Urinary bladder (tissue), 4 donors: ENCODE data around the gene TMTC4. TPM values are rescaled to one million over a fixed set of nuclear protein-coding genes. Genes with fewer than 3 reads are reported as not detected.
"Not testable (repeated sequence)": the region's sequence is repeated elsewhere in the genome, so short reads cannot be mapped to it uniquely, and the experiment has no call there.

ENCODE experiments used
- DNase-seq: peaks from one replicate; pipeline ENCODE4 v3.0.0-alpha.2; 2015; ENCODE audit errors: extremely low spot score
- H3K27ac ChIP-seq: one replicate; pipeline ENCODE4 v1.5.1; 2013; ENCODE audit warnings: low read depth, mild to moderate bottlenecking, moderate library complexity
- H3K36me3 ChIP-seq: one replicate; pipeline ENCODE4 v1.6.1; 2013; ENCODE audit warnings: mild to moderate bottlenecking, moderate library complexity; ENCODE audit not compliant: insufficient read depth
- H3K4me1 ChIP-seq: one replicate; pipeline ENCODE4 v1.6.1; 2013; ENCODE audit warnings: mild to moderate bottlenecking, moderate library complexity; ENCODE audit not compliant: insufficient read depth
- H3K4me3 ChIP-seq: one replicate; pipeline ENCODE4 v1.5.1; 2013; ENCODE audit warnings: low read depth, low read length
- WGBS: extraction: QIAGEN DNeasy Blood & Tissue Kit; methylation state at CpG from one replicate; pipeline ENCODE4 v1.1.7; 2013; 5-methylcytosine and 5-hydroxymethylcytosine counted together
- polyA plus RNA-seq: library from polyadenylated mRNA; stranded (reverse); fragments of 200-250 nt; gene quantifications from one replicate; pipeline ENCODE4 v1.2.3, GENCODE V29; 2013
- total RNA-seq: library from RNA; depleted of rRNA; stranded (reverse); fragments of >200 nt; gene quantifications from one replicate; pipeline ENCODE4 v1.2.3, GENCODE V29; 2014
- donor health status: healthy with polysubstance abuse.
- donor health status: healthy.

TMTC4 gene, protein sequence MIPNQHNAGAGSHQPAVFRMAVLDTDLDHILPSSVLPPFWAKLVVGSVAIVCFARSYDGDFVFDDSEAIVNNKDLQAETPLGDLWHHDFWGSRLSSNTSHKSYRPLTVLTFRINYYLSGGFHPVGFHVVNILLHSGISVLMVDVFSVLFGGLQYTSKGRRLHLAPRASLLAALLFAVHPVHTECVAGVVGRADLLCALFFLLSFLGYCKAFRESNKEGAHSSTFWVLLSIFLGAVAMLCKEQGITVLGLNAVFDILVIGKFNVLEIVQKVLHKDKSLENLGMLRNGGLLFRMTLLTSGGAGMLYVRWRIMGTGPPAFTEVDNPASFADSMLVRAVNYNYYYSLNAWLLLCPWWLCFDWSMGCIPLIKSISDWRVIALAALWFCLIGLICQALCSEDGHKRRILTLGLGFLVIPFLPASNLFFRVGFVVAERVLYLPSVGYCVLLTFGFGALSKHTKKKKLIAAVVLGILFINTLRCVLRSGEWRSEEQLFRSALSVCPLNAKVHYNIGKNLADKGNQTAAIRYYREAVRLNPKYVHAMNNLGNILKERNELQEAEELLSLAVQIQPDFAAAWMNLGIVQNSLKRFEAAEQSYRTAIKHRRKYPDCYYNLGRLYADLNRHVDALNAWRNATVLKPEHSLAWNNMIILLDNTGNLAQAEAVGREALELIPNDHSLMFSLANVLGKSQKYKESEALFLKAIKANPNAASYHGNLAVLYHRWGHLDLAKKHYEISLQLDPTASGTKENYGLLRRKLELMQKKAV
- total RNA-seq (29.7 TPM), polyA plus RNA-seq (14.0 TPM)

DNA sequence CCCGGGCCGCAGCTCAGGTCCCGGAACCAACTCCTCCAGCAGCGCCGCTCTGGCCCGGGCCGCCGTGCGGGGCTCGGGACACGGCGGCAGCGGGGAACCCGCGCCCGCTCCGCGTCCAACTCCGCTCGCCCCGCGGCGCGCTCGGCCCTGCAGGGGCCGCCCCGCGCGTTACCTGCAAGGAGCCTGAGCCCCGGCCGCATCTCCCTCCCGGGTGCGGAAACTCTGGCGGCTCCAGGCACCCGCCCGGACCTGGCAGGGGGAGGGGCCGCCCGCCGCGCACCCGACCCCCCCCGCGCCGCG is at the start of gene TMTC4:
Gene TMTC4, minus strand, starts transcription at position 224 of the 300 bp plus-strand sequence. CDS start 4,433 bp downstream, outside the sequence.
- Histone ChIP-seq H3K27ac (peak within 1 kb of the TSS; percentile 86), H3K36me3 (no peaks in the 10 kb centered on the region), H3K4me1 (no peaks in the 10 kb centered on the region), H3K4me3 (peak within 1 kb of the TSS; percentile 95)
- under 1% methylated on average over 45 of the region's 45 CpGs for WGBS
- no peak for DNase-seq

DNA sequence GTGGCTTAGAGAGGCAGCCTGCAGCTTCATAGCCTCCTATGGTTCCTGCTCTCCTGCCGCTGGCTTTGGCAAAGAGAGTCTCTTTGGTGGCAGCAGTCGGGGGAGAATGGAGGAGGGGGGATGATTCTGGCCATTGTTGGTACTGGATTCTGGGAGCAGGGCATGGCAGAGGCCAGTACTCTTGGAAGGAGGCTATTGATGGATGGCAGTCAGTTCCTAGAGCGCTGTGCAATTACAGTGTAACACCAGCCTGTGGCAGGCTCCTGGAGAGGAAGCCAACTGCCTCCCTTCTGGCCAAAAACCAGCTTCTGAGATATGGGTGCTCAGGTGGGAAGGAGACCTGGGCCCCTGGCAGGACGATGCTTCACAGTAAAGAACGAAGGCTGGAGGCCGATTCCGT is 47.9 kb upstream of the TMTC4 start:
- Histone ChIP-seq H3K4me3 (no peak overlapping the region), H3K27ac (no peak overlapping the region), H3K36me3 (no peaks in the 10 kb centered on the region), H3K4me1 (no peaks in the 10 kb centered on the region)
- WGBS: 80% methylated on average over 7 of the region's 7 CpGs
- no peak for DNase-seq

DNA sequence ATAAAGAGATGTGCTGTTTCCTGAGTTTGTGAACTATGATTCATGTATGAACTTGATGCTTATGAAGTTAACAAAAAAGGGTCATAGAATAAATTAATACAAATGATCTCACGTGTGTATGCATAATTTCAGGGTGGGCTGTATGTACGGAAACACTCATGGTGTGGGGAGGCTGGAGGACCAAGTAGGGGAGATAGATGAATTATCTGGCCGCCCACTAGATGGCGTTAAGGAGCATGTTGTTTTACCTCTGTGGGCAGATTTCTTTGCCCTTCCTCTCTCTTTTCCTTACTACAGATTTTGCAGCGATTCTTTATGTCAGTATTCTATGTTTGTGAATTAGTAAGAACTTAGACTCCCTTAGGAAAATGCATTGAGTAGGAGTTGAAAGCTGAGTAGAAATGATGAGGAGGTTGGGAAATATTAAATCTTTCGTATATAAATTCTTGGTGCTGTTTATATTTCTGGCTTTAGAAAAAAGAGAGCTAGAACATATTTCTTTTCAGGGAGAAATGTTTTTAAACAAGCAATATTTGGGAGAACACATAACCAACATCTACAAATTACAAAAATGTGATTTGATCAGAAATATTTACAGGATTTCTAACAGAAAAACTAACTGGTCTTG is 47.4 kb upstream of the TMTC4 start:
- no peak for DNase-seq
- H3K36me3 ChIP-seq: no peaks in the 10 kb centered on the region
- no peak overlapping the region for H3K27ac ChIP-seq
- no peak overlapping the region for H3K4me3 ChIP-seq
- no peaks in the 10 kb centered on the region for H3K4me1 ChIP-seq
- WGBS: 19% methylated on average over 6 of the region's 6 CpGs

DNA sequence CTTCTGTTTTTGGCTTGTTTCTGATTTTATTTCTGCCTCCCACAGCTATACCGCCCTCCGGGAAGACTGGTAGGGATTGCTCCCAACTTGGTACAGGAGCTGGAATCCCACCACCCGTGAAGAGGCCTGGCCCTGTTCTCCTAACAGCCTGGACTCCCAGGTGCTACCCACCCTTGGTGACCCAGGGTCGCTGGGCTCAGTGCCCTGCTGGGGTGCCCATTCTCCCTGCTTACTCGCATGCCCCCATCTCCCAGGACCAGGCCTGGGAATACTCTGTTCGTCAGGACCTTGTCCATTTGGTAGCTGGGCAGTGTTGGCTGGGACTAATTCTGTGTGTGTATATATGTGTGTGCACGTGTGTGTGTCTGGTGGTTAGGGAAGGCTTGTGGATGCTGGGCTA is 41.0 kb upstream of the TMTC4 start:
- no peaks in the 10 kb centered on the region for H3K36me3 ChIP-seq
- DNase-seq: no peak
- no peaks in the 10 kb centered on the region for H3K4me1 ChIP-seq
- no peak overlapping the region for H3K27ac ChIP-seq
- H3K4me3 ChIP-seq: no peak overlapping the region
- 93% methylated on average over 7 of the region's 7 CpGs for WGBS

DNA sequence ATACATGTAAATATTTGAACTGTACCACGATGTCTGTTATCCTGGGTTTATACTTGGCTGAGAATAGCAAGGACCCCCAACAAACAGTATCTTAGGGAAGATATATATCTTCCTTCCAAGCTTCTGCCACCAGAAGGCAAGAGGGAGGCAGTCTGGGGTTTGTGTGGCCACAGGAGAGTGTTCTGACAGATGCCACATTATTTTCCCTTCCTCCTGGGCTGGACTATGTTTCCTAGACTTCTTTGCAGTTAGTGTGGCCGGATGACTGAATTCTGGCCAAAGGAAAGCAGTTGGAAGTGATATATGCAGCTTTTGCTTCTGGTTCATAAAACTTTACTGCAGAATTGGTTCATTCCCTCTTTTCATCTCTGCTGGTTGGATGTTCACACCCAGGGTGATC is 39.9 kb upstream of the TMTC4 start:
- H3K4me3 ChIP-seq: no peak overlapping the region
- H3K36me3 ChIP-seq: no peaks in the 10 kb centered on the region
- no peak for DNase-seq
- 31% methylated on average over 2 of the region's 2 CpGs for WGBS
- no peaks in the 10 kb centered on the region for H3K4me1 ChIP-seq
- no peak overlapping the region for H3K27ac ChIP-seq

DNA sequence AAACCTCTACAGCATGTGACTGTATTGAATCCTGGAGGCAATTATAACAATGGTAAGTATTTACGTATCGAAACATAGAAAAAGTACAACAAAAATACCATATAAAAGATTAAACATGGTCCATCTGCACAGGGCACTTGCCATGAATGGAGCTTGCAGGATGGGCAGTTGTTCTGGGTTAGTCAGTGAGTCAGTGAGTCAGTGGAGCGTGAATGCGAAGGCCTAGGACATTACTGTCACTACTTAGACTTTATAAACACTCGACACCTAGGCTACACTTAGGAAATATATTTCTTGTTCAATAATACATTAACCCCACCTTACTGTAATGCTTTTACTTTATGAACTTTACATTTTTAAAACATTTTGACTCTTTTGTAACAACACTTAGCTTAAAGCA is 35.6 kb upstream of the TMTC4 start:
- 96% methylated on average over 5 of the region's 5 CpGs for WGBS
- no peaks in the 10 kb centered on the region for H3K36me3 ChIP-seq
- H3K4me1 ChIP-seq: no peaks in the 10 kb centered on the region
- H3K27ac ChIP-seq: no peak overlapping the region
- no peak overlapping the region for H3K4me3 ChIP-seq
- no peak for DNase-seq

DNA sequence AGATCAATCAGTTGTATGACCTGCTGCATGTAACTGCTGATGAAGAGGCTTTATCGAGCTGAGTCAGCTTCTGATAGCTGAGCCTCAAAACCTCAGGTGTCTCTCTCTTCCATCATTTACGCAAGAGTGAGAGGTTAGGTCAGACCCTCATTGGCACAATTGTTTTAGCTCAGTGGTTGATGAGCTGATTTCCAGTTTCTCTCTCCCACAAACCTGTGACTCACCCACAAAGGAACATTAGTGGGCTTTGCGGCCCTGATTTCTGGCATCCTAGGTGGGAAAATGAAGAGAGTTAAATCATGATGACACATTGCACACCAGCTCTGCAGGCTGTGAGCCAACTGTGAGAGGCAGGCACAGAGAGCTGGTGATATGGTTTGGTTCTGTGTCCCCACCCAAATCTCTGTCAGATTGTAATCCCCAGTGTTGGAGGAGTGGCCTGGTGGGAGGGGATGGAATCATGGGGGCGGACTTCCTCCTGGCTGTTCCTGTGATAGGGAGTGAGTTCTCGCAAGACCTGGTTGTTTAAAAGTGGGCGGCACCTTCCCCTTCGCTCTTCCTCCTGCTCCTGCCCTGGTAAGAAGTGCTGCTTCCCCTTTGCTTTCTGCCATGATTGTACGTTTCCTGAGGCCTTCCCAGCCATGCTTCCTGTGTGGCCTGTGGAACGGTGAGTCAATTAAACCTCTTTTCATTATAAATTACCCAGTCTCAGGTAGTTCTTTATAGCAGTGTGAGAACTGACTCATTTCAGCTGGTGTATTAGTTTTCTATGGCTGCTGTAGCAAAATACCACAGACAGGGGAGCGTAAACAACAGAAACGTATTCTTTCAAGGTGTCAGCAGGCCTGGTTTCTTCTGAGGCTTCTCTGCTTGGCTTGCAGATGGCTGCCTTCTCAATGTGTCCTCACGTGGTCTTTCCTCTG is 33.5 kb upstream of the TMTC4 start:
- H3K27ac ChIP-seq: no peak overlapping the region
- no peaks in the 10 kb centered on the region for H3K36me3 ChIP-seq
- 86% methylated on average over 12 of the region's 12 CpGs for WGBS
- DNase-seq: no peak
- no peaks in the 10 kb centered on the region for H3K4me1 ChIP-seq
- no peak overlapping the region for H3K4me3 ChIP-seq

DNA sequence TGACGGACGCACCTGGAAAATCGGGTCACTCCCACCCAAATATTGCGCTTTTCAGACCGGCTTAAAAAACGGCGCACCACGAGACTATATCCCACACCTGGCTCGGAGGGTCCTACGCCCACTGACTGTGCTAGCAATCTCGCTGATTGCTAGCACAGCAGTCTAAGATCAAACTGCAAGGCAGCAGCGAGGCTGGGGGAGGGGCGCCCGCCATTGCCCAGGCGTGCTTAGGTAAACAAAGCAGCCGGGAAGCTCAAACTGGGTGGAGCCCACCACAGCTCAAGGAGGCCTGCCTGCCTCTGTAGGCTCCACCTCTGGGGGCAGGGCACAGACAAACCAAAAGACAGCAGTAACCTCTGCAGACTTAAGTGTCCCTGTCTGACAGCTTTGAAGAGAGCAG is 23.7 kb upstream of the TMTC4 start:
- DNase-seq, H3K27ac ChIP-seq, H3K36me3 ChIP-seq, H3K4me1 ChIP-seq, H3K4me3 ChIP-seq: not testable (repeated sequence)
- 41% methylated on average over 7 of the region's 16 CpGs for WGBS

DNA sequence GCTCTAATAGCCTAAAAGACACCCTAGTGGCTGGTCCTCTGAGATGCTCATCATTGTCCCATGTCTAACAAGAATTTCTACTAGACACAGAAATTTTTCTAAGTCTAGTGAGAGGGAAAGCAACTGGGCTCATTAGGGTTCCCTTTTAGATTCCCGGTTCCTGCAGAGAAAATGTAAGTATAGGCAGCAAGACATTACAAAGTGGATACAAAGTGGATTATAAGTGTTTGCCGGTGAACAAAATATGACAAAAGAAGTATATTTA is 20.8 kb upstream of the TMTC4 start:
- no peak overlapping the region for H3K4me3 ChIP-seq
- H3K27ac ChIP-seq: no peak overlapping the region
- WGBS: 96% methylated on average over 2 of the region's 2 CpGs
- no peaks in the 10 kb centered on the region for H3K36me3 ChIP-seq
- no peaks in the 10 kb centered on the region for H3K4me1 ChIP-seq
- DNase-seq: no peak

DNA sequence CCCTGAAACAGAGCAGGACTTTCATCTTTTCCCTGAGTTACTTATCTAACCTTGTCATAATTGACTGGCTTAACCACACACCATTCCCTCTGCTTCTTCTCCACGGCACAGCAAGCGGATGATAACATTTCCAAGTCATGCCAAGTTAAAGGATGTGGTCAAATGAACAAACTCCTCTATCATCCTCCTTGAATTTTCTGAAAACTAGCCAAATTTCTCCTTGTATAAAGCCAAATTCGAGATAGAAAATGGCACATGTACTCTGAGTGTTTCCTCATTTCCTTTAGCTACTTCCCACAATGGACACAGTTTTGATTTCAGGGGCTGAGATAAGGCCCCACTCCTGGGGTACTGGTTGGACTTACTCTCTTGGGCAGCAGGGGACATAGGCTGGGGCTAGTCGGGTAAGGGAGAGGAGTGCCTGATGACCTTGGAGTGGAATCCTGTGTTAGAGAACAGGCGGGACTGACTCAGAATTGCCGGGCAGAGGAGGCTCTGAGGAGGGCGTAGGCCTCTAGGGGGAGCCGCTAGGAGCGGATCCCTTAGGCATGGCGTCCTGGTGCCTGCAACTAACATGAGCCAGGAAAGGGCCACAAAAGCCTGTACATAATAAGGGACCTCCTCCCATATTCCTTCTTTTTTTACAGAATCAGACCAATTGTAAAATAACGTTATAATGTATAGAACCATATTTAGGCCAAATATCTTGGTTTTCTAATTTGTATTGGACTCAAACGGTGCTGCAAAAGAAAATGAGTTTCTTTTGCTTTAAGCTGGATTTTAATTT is 20.3 kb upstream of the TMTC4 start:
- Histone ChIP-seq H3K4me1 (no peaks in the 10 kb centered on the region), H3K27ac (no peak overlapping the region), H3K4me3 (no peak overlapping the region), H3K36me3 (no peaks in the 10 kb centered on the region)
- DNase-seq: no peak
- 43% methylated on average over 12 of the region's 12 CpGs for WGBS

DNA sequence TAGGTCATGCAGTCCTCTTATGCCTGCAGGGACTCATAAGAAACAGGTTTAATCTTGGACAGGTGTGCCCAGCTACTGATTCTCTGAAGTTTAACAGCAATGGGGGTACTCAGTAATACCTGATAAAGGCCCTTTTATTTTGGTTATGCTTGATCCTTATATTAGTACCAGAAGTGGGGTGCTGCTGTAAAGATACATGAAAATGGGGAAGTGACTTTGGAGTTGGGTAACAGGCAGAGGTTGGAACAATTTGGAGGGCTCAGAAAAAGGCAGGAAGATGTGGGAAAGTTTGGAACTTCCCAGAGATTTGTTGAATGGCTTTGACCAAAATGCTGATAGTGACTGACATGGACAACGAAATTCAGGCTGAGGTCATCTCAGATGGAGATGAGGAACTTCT is 14.6 kb upstream of the TMTC4 start:
- WGBS: 77% methylated on average over 1 of the region's 1 CpG
- H3K4me3 ChIP-seq: no peak overlapping the region

DNA sequence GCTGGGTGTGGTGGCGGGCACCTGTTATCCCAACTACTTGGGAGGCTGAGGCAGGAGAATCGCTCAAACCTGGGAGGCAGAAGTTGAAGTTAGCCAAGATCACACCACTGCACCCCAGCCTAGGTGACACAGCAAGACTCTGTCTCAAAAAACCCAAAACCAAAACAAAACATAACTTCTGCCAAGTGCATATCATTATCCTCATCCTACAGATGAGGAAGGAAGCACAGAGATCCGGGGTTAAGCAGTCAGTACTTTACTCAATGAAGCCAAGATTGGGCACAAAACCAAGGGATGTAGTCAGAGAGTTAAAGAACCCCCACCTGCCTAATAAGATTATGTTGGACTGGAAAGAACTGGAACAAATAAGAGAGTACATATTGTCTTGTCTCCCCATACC is 5.5 kb upstream of the TMTC4 start:
- no peak overlapping the region for H3K4me3 ChIP-seq
- no peak for DNase-seq
- WGBS: 85% methylated on average over 3 of the region's 3 CpGs
- H3K36me3 ChIP-seq: no peaks in the 10 kb centered on the region
- H3K4me1 ChIP-seq: no peaks in the 10 kb centered on the region
- no peak overlapping the region for H3K27ac ChIP-seq

More for the DNA sequence above, 14.6 kb upstream of the TMTC4 start:
- no peaks in the 10 kb centered on the region for H3K36me3 ChIP-seq
- DNase-seq: no peak
- H3K4me1 ChIP-seq: no peaks in the 10 kb centered on the region
- no peak overlapping the region for H3K27ac ChIP-seq

DNA sequence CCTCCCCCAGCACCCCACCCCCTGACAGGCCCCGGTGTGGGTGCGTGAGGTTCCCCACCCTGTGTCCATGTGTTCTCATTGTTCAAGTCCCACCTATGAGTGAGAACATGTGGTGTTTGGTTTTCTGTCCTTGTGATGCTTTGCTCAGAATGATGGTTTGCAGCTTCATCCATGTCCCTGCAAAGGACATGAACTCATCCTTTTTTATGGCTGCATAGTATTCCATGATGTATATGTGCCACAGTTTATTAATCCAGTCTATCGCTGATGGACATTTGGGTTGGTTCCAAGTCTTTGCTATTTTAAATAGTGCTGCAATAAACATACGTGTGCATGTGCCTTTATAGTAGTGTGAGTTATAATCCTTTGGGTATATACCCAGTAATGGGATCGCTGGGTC is 2.5 kb upstream of the TMTC4 start:
- not testable (repeated sequence) for H3K27ac ChIP-seq, DNase-seq, H3K36me3 ChIP-seq, H3K4me1 ChIP-seq, H3K4me3 ChIP-seq
- WGBS: 95% methylated on average over 5 of the region's 5 CpGs
